Fibroblast of lung (primary cell): ENCODE results near the gene ADH5. TPM values are rescaled to one million over a fixed set of nuclear protein-coding genes. Genes with fewer than 3 reads are reported as not detected.

ENCODE experiments used
- DNase-seq, 2 donors: peaks; one replicate each; pipeline versions ENCODE4 v3.0.0 to v3.0.0-alpha.2; 2010; ENCODE audit warnings: low read depth in 2 of 2
- H2AFZ ChIP-seq: 2 replicates; pipeline ENCODE4 v1.5.1; 2012; ENCODE audit warnings: low read length, control low read depth, inconsistent platforms
- H3K27ac ChIP-seq: 2 replicates; pipeline ENCODE4 v1.5.1; 2011; ENCODE audit warnings: low read length, control low read depth; ENCODE audit not compliant: insufficient read depth
- H3K27me3 ChIP-seq: 2 replicates; pipeline ENCODE4 v1.5.1; 2011; ENCODE audit warnings: mild to moderate bottlenecking, low read length; ENCODE audit not compliant: control insufficient read depth, insufficient read depth
- H3K36me3 ChIP-seq: 2 replicates; pipeline ENCODE4 v1.5.1; 2011; ENCODE audit warnings: low read length; ENCODE audit not compliant: control insufficient read depth, insufficient read depth
- H3K4me1 ChIP-seq: 2 replicates; pipeline ENCODE4 v1.5.1; 2011; ENCODE audit warnings: low read length; ENCODE audit not compliant: control insufficient read depth, insufficient read depth; ENCODE audit errors: extremely low read depth
- H3K4me2 ChIP-seq: 2 replicates; pipeline ENCODE4 v1.5.1; 2011; ENCODE audit warnings: low read length, control low read depth; ENCODE audit not compliant: insufficient read depth; ENCODE audit errors: extremely low read depth
- H3K4me3 ChIP-seq, 4 experiments: fragments of 200-600 bp in 1 of 4; sonication (generic) in 1 of 4; replicated peaks in 1 of 4; 2 replicates each; pipeline ENCODE4 v1.5.1; 2011 to 2016; ENCODE audit warnings: low read length in 4 of 4, low read depth in 3 of 4, mild to moderate bottlenecking in 3 of 4, control low read depth in 2 of 4, inconsistent platforms in 1 of 4, mixed read lengths in 1 of 4; ENCODE audit not compliant: insufficient read depth in 1 of 4; ENCODE audit errors: control extremely low read depth in 1 of 4
- H3K79me2 ChIP-seq: 2 replicates; pipeline ENCODE4 v1.5.1; 2012; ENCODE audit warnings: mild to moderate bottlenecking, low read length, inconsistent platforms; ENCODE audit not compliant: control insufficient read depth, insufficient read depth
- H3K9ac ChIP-seq: 2 replicates; pipeline ENCODE4 v1.5.1; 2011; ENCODE audit warnings: mild to moderate bottlenecking, low read length, control low read depth; ENCODE audit not compliant: insufficient read depth
- H3K9me3 ChIP-seq: 2 replicates; pipeline ENCODE4 v1.5.1; 2012; ENCODE audit warnings: low read depth, low read length; ENCODE audit not compliant: control insufficient read depth, insufficient read depth
- H4K20me1 ChIP-seq: 2 replicates; pipeline ENCODE4 v1.5.1; 2011; ENCODE audit warnings: low read length; ENCODE audit not compliant: control insufficient read depth, insufficient read depth; ENCODE audit errors: extremely low read depth
- CTCF ChIP-seq, 2 donors: IDR thresholded peaks in 1 of 2; conservative IDR thresholded peaks in 1 of 2; 1 replicate in 1 of 2; 2 replicates in 1 of 2; pipeline ENCODE4 v1.5.1; 2011 to 2012; ENCODE audit warnings: low read length in 2 of 2, control low read depth in 1 of 2, inconsistent platforms in 1 of 2, low read depth in 1 of 2, mild to moderate bottlenecking in 1 of 2
- EZH2 ChIP-seq: IDR thresholded peaks from 2 replicates; pipeline ENCODE4 v1.5.1; 2012; ENCODE audit warnings: low read length, control low read depth, mild to moderate bottlenecking; ENCODE audit errors: missing control alignments
- polyA plus RNA-seq, 2 donors: library from polyadenylated mRNA; depleted of rRNA in 1 of 2; stranded (reverse) in 1 of 2; unstranded in 1 of 2; fragments of >200 nt; gene quantifications; 2 replicates each; pipeline ENCODE4 v1.2.1, GENCODE V29; 2011 to 2012; ENCODE audit warnings: missing spikeins in 1 of 2
- total RNA-seq: library from RNA; depleted of rRNA; stranded (reverse); fragments of >200 nt; gene quantifications from 2 replicates; pipeline ENCODE4 v1.2.1, GENCODE V29; 2014

ADH5 gene
- total and polyA plus RNA-seq, 2 donors (not counting 1 experiment from before 2014, with no cell fraction given): 307 to 504 TPM

- Histone ChIP-seq H3K4me1 (no peaks in the 10 kb centered on the region), H3K36me3 (no peaks in the 10 kb centered on the region), H3K79me2 (peaks cover 19% of the 10 kb centered on the region), H3K9ac (no peak overlapping the region), H3K4me2 (no peak overlapping the region), H4K20me1 (no peaks in the 10 kb centered on the region), H3K4me3 (no peak overlapping the region), H2AFZ (no peak overlapping the region), H3K27ac (no peak overlapping the region), H3K9me3 (no peaks in the 10 kb centered on the region), H3K27me3 (no peaks in the 10 kb centered on the region)
- TF ChIP-seq EZH2 (no peak), CTCF (conservative IDR thresholded peaks at IDR 0.05 in 1 of 2, IDR thresholded peaks at IDR 0.05 in 1 of 2; ENCODE audit: low read depth in 1 of 2, low read length in 2 of 2) (no peak)
- peak in 1 of 2 donors; percentile 74 for DNase-seq
These were observed 58.7 kb downstream of the ADH5 start for GRCh38 chr4:99029852-99030251.

GRCh38 chr4:99029018-99029735 is 59.4 kb downstream of the ADH5 start:
- DNase-seq: no peak

GRCh38 chr4:99028187-99028586 is 60.4 kb downstream of the ADH5 start:
- Histone ChIP-seq H4K20me1 (no peaks in the 10 kb centered on the region), H3K4me2 (no peak overlapping the region), H2AFZ (no peak overlapping the region), H3K27me3 (no peaks in the 10 kb centered on the region), H3K36me3 (no peaks in the 10 kb centered on the region), H3K9ac (no peak overlapping the region), H3K4me3 (no peak overlapping the region), H3K4me1 (no peaks in the 10 kb centered on the region), H3K79me2 (peaks cover 26% of the 10 kb centered on the region), H3K9me3 (no peaks in the 10 kb centered on the region), H3K27ac (no peak overlapping the region)
- DNase-seq: peak in 1 of 2 donors; percentile 54
- TF ChIP-seq EZH2 (no peak), CTCF (conservative IDR thresholded peaks at IDR 0.05 in 1 of 2, IDR thresholded peaks at IDR 0.05 in 1 of 2; ENCODE audit: low read depth in 1 of 2, low read length in 2 of 2) (no peak)

More at GRCh38 chr4:99029018-99029735, 59.4 kb downstream of the ADH5 start:
- Histone ChIP-seq H2AFZ (no peak overlapping the region), H3K4me1 (no peaks in the 10 kb centered on the region), H3K9ac (no peak overlapping the region), H3K4me2 (no peak overlapping the region), H3K4me3 (no peak overlapping the region), H3K27ac (no peak overlapping the region), H3K36me3 (no peaks in the 10 kb centered on the region), H3K27me3 (no peaks in the 10 kb centered on the region), H4K20me1 (no peaks in the 10 kb centered on the region), H3K79me2 (peaks cover 21% of the 10 kb centered on the region), H3K9me3 (no peaks in the 10 kb centered on the region)
- TF ChIP-seq EZH2: no peak
- TF ChIP-seq CTCF (conservative IDR thresholded peaks at IDR 0.05 in 1 of 2, IDR thresholded peaks at IDR 0.05 in 1 of 2; ENCODE audit: low read depth in 1 of 2, low read length in 2 of 2): no peak
